Brain pericyte (primary cell): ENCODE data around the gene PUM1.

Experiments
- DNase-seq: peaks from one replicate; pipeline ENCODE4 v3.0.0-alpha.2; 2012; ENCODE audit warnings: low read depth, low spot score

Gene PUM1

GRCh38 chr1:31027693-31028526 is 37.6 kb downstream of the PUM1 start:
- no peak for DNase-seq

GRCh38 chr1:31022259-31022658 is 43.3 kb downstream of the PUM1 start:
- no peak for DNase-seq

- no peak for DNase-seq
Observed at GRCh38 chr1:31020007-31020790, 45.3 kb downstream of the PUM1 start.

- no peak for DNase-seq
Observed at GRCh38 chr1:31019401-31019800, 46.1 kb downstream of the PUM1 start.

- no peak for DNase-seq
Observed at GRCh38 chr1:31016868-31017267, 48.6 kb downstream of the PUM1 start.

- no peak for DNase-seq
Observed at GRCh38 chr1:31013187-31013864, 52.2 kb downstream of the PUM1 start.

- DNase-seq: no peak
Observed at GRCh38 chr1:31012210-31012924, 53.1 kb downstream of the PUM1 start.

GRCh38 chr1:31011719-31012118 is 53.8 kb downstream of the PUM1 start:
- DNase-seq: no peak

GRCh38 chr1:31010086-31010989 is 55.2 kb downstream of the PUM1 start:
- DNase-seq: peak; percentile 13

GRCh38 chr1:31007462-31007991 is 58.0 kb downstream of the PUM1 start:
- DNase-seq: no peak

- DNase-seq: no peak
Observed at GRCh38 chr1:31006747-31007146, 58.8 kb downstream of the PUM1 start.

GRCh38 chr1:31005617-31006166 is 59.8 kb downstream of the PUM1 start:
- no peak for DNase-seq

GRCh38 chr1:31005198-31005597 is 60.3 kb downstream of the PUM1 start:
- DNase-seq: no peak

GRCh38 chr1:31004231-31004621 is 61.3 kb downstream of the PUM1 start:
- no peak for DNase-seq

- no peak for DNase-seq
Observed at GRCh38 chr1:31003613-31004230, 61.8 kb downstream of the PUM1 start.

- DNase-seq: no peak
Observed at GRCh38 chr1:31000301-31000700, 65.2 kb downstream of the PUM1 start.

- DNase-seq: no peak
Observed at GRCh38 chr1:30998887-30999286, 66.6 kb downstream of the PUM1 start.

GRCh38 chr1:30998171-30998570 is 67.3 kb downstream of the PUM1 start:
- DNase-seq: no peak

- no peak for DNase-seq
Observed at GRCh38 chr1:30997463-30998057, 68.0 kb downstream of the PUM1 start.
